Parathyroid adenoma (tissue), 2 donors: ENCODE measurements around the gene SCN2A.

Experiments
- H2AFZ ChIP-seq: fragments of 300-600 bp; sonication (generic); one replicate; pipeline ENCODE4 v1.7.0; 2017; ENCODE audit warnings: antibody characterized with exemption, mild to moderate bottlenecking
- H3K27ac ChIP-seq: fragments of 300-600 bp; sonication (generic); one replicate; pipeline ENCODE4 v1.7.0; 2017
- H3K27me3 ChIP-seq: fragments of 300-600 bp; sonication (generic); one replicate; pipeline ENCODE4 v1.7.0; 2017; ENCODE audit warnings: low read length; ENCODE audit not compliant: control insufficient read depth, insufficient read depth
- H3K36me3 ChIP-seq: fragments of 300-600 bp; sonication (generic); one replicate; pipeline ENCODE4 v1.7.0; 2017; ENCODE audit warnings: low read length; ENCODE audit not compliant: control insufficient read depth, insufficient read depth
- H3K4me1 ChIP-seq: fragments of 300-600 bp; sonication (generic); one replicate; pipeline ENCODE4 v1.7.0; 2017; ENCODE audit warnings: control low read depth
- H3K4me2 ChIP-seq: fragments of 300-600 bp; sonication (generic); one replicate; pipeline ENCODE4 v1.7.0; 2017; ENCODE audit warnings: low read length
- H3K4me3 ChIP-seq: fragments of 300-600 bp; sonication (generic); one replicate; pipeline ENCODE4 v1.7.0; 2017; ENCODE audit warnings: low read depth, low read length
- H3K79me2 ChIP-seq: fragments of 300-600 bp; sonication (generic); one replicate; pipeline ENCODE4 v1.7.0; 2017; ENCODE audit warnings: control low read depth
- H3K9ac ChIP-seq: fragments of 300-600 bp; sonication (generic); one replicate; pipeline ENCODE4 v1.7.0; 2017; ENCODE audit warnings: mild to moderate bottlenecking
- H3K9me3 ChIP-seq: fragments of 300-600 bp; sonication (generic); one replicate; pipeline ENCODE4 v1.7.0; 2017; ENCODE audit warnings: low read length; ENCODE audit not compliant: control insufficient read depth
- CTCF ChIP-seq: fragments of 300-600 bp; sonication (generic); IDR thresholded peaks from one replicate; pipeline ENCODE4 v1.7.0; 2017; ENCODE audit warnings: antibody characterized with exemption, mild to moderate bottlenecking
- donor health status: primary hyperparathyroidism.

The SCN2A gene

GRCh38 chr2:165410276-165410675, 171.1 kb downstream of the SCN2A start:
- H3K27ac ChIP-seq, result no peak overlapping the region
- no peaks in the 10 kb centered on the region for H3K4me1 ChIP-seq
- H3K9me3 ChIP-seq, result no peaks in the 10 kb centered on the region
- no peak for TF ChIP-seq CTCF
- H3K9ac ChIP-seq, result no peak overlapping the region
- H2AFZ ChIP-seq, result no peak overlapping the region
- H3K27me3 ChIP-seq, result no peaks in the 10 kb centered on the region
- H3K79me2 ChIP-seq, result no peaks in the 10 kb centered on the region
- no peaks in the 10 kb centered on the region for H3K36me3 ChIP-seq
- no peak overlapping the region for H3K4me3 ChIP-seq
- H3K4me2 ChIP-seq, result no peak overlapping the region

DNA sequence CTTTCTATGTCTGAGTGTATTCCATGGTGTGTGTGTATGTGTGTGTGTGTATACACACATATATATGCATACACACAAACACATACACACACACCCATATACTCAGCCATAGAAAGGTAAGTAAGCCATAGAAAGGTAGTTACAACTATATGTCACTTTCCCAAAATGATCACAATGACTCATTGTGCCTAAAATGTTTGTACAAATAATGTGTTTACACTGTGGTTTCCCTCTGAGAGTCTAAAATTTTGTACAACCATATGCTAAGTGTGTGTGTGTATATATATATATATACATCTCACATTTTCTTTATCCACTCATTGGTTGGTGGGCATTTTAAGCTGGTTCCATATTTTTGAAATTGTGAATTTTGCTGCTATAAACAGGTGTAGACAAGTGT, 175.0 kb downstream of the SCN2A start:
- Histone ChIP-seq H3K79me2 (no peaks in the 10 kb centered on the region), H2AFZ (no peak overlapping the region)

GRCh38 chr2:165417009-165417408, 177.8 kb downstream of the SCN2A start:
- H3K27me3 ChIP-seq, result no peaks in the 10 kb centered on the region
- H3K4me2 ChIP-seq, result no peak overlapping the region
- no peaks in the 10 kb centered on the region for H3K9me3 ChIP-seq
- H3K9ac ChIP-seq, result no peak overlapping the region
- TF ChIP-seq CTCF, result no peak
- no peak overlapping the region for H3K4me3 ChIP-seq
- no peaks in the 10 kb centered on the region for H3K36me3 ChIP-seq
- no peak overlapping the region for H3K27ac ChIP-seq
- H3K79me2 ChIP-seq, result no peaks in the 10 kb centered on the region
- H3K4me1 ChIP-seq, result no peaks in the 10 kb centered on the region
- H2AFZ ChIP-seq, result no peak overlapping the region

More for the DNA sequence above, 175.0 kb downstream of the SCN2A start:
- no peak for TF ChIP-seq CTCF
- Histone ChIP-seq H3K4me2 (no peak overlapping the region), H3K27ac (no peak overlapping the region), H3K9me3 (no peaks in the 10 kb centered on the region), H3K27me3 (no peaks in the 10 kb centered on the region), H3K4me1 (no peaks in the 10 kb centered on the region), H3K36me3 (no peaks in the 10 kb centered on the region), H3K9ac (no peak overlapping the region), H3K4me3 (no peak overlapping the region)

DNA sequence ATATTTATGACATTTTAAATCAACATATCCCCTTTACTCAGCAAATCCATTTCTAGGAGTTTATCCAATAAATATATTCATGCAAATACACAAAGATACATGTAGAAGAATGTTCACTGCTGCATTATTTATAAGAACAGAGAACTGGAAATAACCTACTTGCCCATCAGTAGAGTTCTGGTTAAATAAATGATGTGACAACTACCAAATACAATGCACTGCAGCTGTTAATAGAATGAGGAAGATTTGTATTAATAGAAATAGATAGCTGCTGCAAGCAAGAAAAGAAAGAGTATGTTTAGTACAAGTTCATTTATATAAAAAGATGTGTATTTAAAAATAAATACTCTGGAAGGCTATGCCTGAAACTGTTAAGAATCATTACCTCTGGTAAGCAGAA, 181.0 kb downstream of the SCN2A start:
- H3K27ac ChIP-seq, result no peak overlapping the region
- no peaks in the 10 kb centered on the region for H3K36me3 ChIP-seq
- no peaks in the 10 kb centered on the region for H3K79me2 ChIP-seq
- no peak for TF ChIP-seq CTCF
- H2AFZ ChIP-seq, result no peak overlapping the region
- no peak overlapping the region for H3K4me3 ChIP-seq
- H3K27me3 ChIP-seq, result no peaks in the 10 kb centered on the region
- H3K4me1 ChIP-seq, result no peaks in the 10 kb centered on the region
- no peak overlapping the region for H3K4me2 ChIP-seq
- no peaks in the 10 kb centered on the region for H3K9me3 ChIP-seq
- H3K9ac ChIP-seq, result no peak overlapping the region

- no peak for TF ChIP-seq CTCF
- no peaks in the 10 kb centered on the region for H3K79me2 ChIP-seq
- no peak overlapping the region for H3K27ac ChIP-seq
- H3K4me1 ChIP-seq, result no peaks in the 10 kb centered on the region
- no peak overlapping the region for H3K9ac ChIP-seq
- no peaks in the 10 kb centered on the region for H3K36me3 ChIP-seq
- no peaks in the 10 kb centered on the region for H3K27me3 ChIP-seq
- no peaks in the 10 kb centered on the region for H3K9me3 ChIP-seq
- H3K4me2 ChIP-seq, result no peak overlapping the region
- no peak overlapping the region for H3K4me3 ChIP-seq
- H2AFZ ChIP-seq, result no peak overlapping the region
Observed at GRCh38 chr2:165423081-165423480, 183.9 kb downstream of the SCN2A start.
